SK-N-SH treated with all-trans-retinoic acid at 6 μM for 48 hours (cell line): ENCODE data around the gene UIMC1.

Source experiments
- ATAC-seq: fragments of 200-7000 bp; cut with Tn5 transposase; 3 replicates; pipeline ENCODE4 v1.9.1; 2020; ENCODE audit warnings: mild to moderate bottlenecking, moderate library complexity
- ARNTL ChIP-seq: fragments of 450-650 bp; formaldehyde crosslinking; IDR thresholded peaks from 2 replicates; pipeline ENCODE4 v1.5.0; 2020; ENCODE audit warnings: low read depth, mild to moderate bottlenecking, moderate library complexity, borderline replicate concordance
- BACH2 ChIP-seq: fragments of 250-450 bp; sonication (Bioruptor Pico); IDR thresholded peaks from 2 replicates; pipeline ENCODE4 v1.9.0; 2021; ENCODE audit warnings: mild to moderate bottlenecking, borderline replicate concordance
- CREB5 ChIP-seq: fragments of 250-450 bp; sonication (Bioruptor Pico); IDR thresholded peaks from 2 replicates; pipeline ENCODE4 v1.5.1; 2020; ENCODE audit warnings: low read depth, mild to moderate bottlenecking, moderate library complexity
- CSDC2 ChIP-seq: fragments of 250-450 bp; sonication (Bioruptor Pico); IDR thresholded peaks from 2 replicates; pipeline ENCODE4 v1.5.0; 2020; ENCODE audit warnings: mild to moderate bottlenecking, moderate library complexity
- CSRNP3 ChIP-seq: fragments of 250-450 bp; sonication (Bioruptor Pico); IDR thresholded peaks from 2 replicates; pipeline ENCODE4 v1.5.1; 2021; ENCODE audit warnings: mild to moderate bottlenecking, moderate library complexity
- ESRRG ChIP-seq: fragments of 250-450 bp; sonication (Bioruptor Pico); IDR thresholded peaks from 2 replicates; pipeline ENCODE4 v1.6.1; 2021; ENCODE audit warnings: mild to moderate bottlenecking
- GLIS3 ChIP-seq: fragments of 250-450 bp; sonication (Bioruptor Pico); IDR thresholded peaks from 2 replicates; pipeline ENCODE4 v1.5.0; 2020; ENCODE audit warnings: mild to moderate bottlenecking, moderate library complexity
- ISL1 ChIP-seq: fragments of 250-450 bp; sonication (Bioruptor Pico); IDR thresholded peaks from 2 replicates; pipeline ENCODE4 v2.1.2; 2022; ENCODE audit warnings: mild to moderate bottlenecking, moderate library complexity
- OSR1 ChIP-seq: fragments of 250-450 bp; sonication (Bioruptor Pico); IDR thresholded peaks from 2 replicates; pipeline ENCODE4 v1.8.0; 2022; ENCODE audit warnings: moderate library complexity, mild to moderate bottlenecking, inconsistent platforms
- PATZ1 ChIP-seq: fragments of 250-450 bp; sonication (Bioruptor Pico); IDR thresholded peaks from 2 replicates; pipeline ENCODE4 v1.8.0; 2020; ENCODE audit warnings: mild to moderate bottlenecking, moderate library complexity, borderline replicate concordance
- POU6F1 ChIP-seq: fragments of 250-450 bp; sonication (Bioruptor Pico); IDR thresholded peaks from 2 replicates; pipeline ENCODE4 v1.8.0; 2021; ENCODE audit warnings: low read depth, mild to moderate bottlenecking, moderate library complexity, borderline replicate concordance
- PPARA ChIP-seq: fragments of 250-450 bp; sonication (Bioruptor Pico); IDR thresholded peaks from 2 replicates; pipeline ENCODE4 v1.5.0; 2020; ENCODE audit warnings: mild to moderate bottlenecking, borderline replicate concordance
- RARB ChIP-seq: fragments of 250-450 bp; sonication (Bioruptor Pico); IDR thresholded peaks from 2 replicates; pipeline ENCODE4 v1.8.0; 2021; ENCODE audit warnings: mild to moderate bottlenecking, moderate library complexity
- SNAI2 ChIP-seq: fragments of 250-450 bp; sonication (Bioruptor Pico); IDR thresholded peaks from 2 replicates; pipeline ENCODE4 v1.5.0; 2020; ENCODE audit warnings: mild to moderate bottlenecking, moderate library complexity
- TCF4 ChIP-seq: fragments of 250-450 bp; sonication (Bioruptor Pico); IDR thresholded peaks from 2 replicates; pipeline ENCODE4 v1.8.0; 2021; ENCODE audit warnings: mild to moderate bottlenecking, moderate library complexity, borderline replicate concordance
- TOX ChIP-seq: fragments of 250-450 bp; sonication (Bioruptor Pico); IDR thresholded peaks from 2 replicates; pipeline ENCODE4 v1.8.0; 2021; ENCODE audit warnings: mild to moderate bottlenecking, moderate library complexity, borderline replicate concordance
- TSHZ2 ChIP-seq: fragments of 250-450 bp; sonication (Bioruptor Pico); IDR thresholded peaks from 2 replicates; pipeline ENCODE4 v1.5.0; 2020; ENCODE audit warnings: mild to moderate bottlenecking, moderate library complexity
- ZC3H10 ChIP-seq: fragments of 250-450 bp; sonication (Bioruptor Pico); IDR thresholded peaks from 2 replicates; pipeline ENCODE4 v1.5.1; 2021; ENCODE audit warnings: mild to moderate bottlenecking, moderate library complexity
- ZFP3 ChIP-seq: fragments of 250-450 bp; sonication (Bioruptor Pico); IDR thresholded peaks from 2 replicates; pipeline ENCODE4 v1.5.0; 2020; ENCODE audit warnings: mild to moderate bottlenecking, moderate library complexity
- ZFP30 ChIP-seq: fragments of 450-650 bp; formaldehyde crosslinking; IDR thresholded peaks from 2 replicates; pipeline ENCODE4 v1.5.0; 2022; ENCODE audit warnings: mild to moderate bottlenecking, moderate library complexity
- ZNF70 ChIP-seq: fragments of 450-650 bp; formaldehyde crosslinking; IDR thresholded peaks from 2 replicates; pipeline ENCODE4 v1.5.0; 2020; ENCODE audit warnings: mild to moderate bottlenecking, moderate library complexity
- ZNF8 ChIP-seq: fragments of 450-650 bp; formaldehyde crosslinking; IDR thresholded peaks from 2 replicates; pipeline ENCODE4 v1.5.0; 2020; ENCODE audit warnings: mild to moderate bottlenecking, moderate library complexity

UIMC1 gene

DNA sequence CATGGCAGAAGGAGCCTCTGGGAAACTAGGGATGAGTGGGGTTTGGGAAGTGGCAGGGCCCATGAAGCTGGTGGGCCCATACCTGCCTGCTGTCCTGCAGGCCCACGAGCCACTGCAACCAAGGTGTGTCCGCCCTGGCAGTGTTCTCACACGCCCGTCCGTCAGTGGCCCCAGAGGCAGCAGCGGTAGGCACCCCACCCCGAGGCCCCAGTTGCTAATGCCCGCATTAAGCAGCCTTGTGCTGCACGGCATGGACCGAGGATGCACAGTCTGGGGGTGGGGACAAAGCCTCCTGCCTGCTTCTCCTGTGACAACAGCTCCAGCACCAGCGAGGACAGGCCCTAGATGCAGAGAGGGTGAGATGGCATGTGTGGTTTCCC lies 148.7 kb downstream of the UIMC1 start:
- TF ChIP-seq BACH2 (no peak), POU6F1 (CRISPR knock-in tag) (no peak), ZFP3 (CRISPR knock-in tag) (no peak), ZFP30 (CRISPR knock-in tag) (no peak), ZNF70 (no peak), ISL1 (CRISPR knock-in tag) (no peak), SNAI2 (CRISPR knock-in tag) (no peak), CREB5 (CRISPR knock-in tag) (no peak), OSR1 (no peak), TOX (CRISPR knock-in tag) (no peak), PATZ1 (CRISPR knock-in tag) (no peak), ZNF8 (no peak), PPARA (no peak), ARNTL (no peak), GLIS3 (CRISPR knock-in tag) (no peak), CSRNP3 (CRISPR knock-in tag) (no peak), CSDC2 (no peak)
- TF ChIP-seq, all 23 proteins: peak for 0
- ATAC-seq = no peak

GRCh38 chr5:176857216-176857893 lies 149.2 kb downstream of the UIMC1 start:
- no peak for ATAC-seq
- no peak for TF ChIP-seq TSHZ2
- no peak for TF ChIP-seq POU6F1 (CRISPR knock-in tag)
- TF ChIP-seq CREB5 (CRISPR knock-in tag) = no peak
- TF ChIP-seq CSRNP3 (CRISPR knock-in tag) = no peak
- no peak for TF ChIP-seq SNAI2 (CRISPR knock-in tag)
- TF ChIP-seq ESRRG (CRISPR knock-in tag) = no peak
- no peak for TF ChIP-seq OSR1
- TF ChIP-seq ARNTL = no peak
- TF ChIP-seq ZC3H10 (CRISPR knock-in tag) = no peak
- no peak for TF ChIP-seq PPARA
- no peak for TF ChIP-seq TOX (CRISPR knock-in tag)
- TF ChIP-seq GLIS3 (CRISPR knock-in tag) = no peak
- TF ChIP-seq ZNF70 = no peak
- TF ChIP-seq RARB = no peak
- TF ChIP-seq TCF4 (CRISPR knock-in tag) = no peak
- TF ChIP-seq ZFP3 (CRISPR knock-in tag) = no peak
- TF ChIP-seq CSDC2 = no peak
